Thoracic aorta (tissue), 2 donors: ENCODE measurements around the gene CDYL. TPM values are rescaled to one million over a fixed set of nuclear protein-coding genes. Genes with fewer than 3 reads are reported as not detected.
"Not testable (repeated sequence)": the region's sequence is repeated elsewhere in the genome, so short reads cannot be mapped to it uniquely, and the experiment has no call there.

Source experiments
- ATAC-seq: fragments of 150-250 bp; one replicate; pipeline ENCODE4 v1.8.0; 2017; ENCODE audit warnings: low read depth; ENCODE audit not compliant: insufficient number of reproducible peaks, low FRiP score
- DNase-seq: peaks from one replicate; pipeline ENCODE4 v3.0.0-alpha.2; 2020; ENCODE audit warnings: low spot score
- H3K27ac ChIP-seq, 2 donors: fragments of 200-600 bp; sonication (generic); 1 replicate in 1 of 2; 2 replicates in 1 of 2; pipeline ENCODE4 v1.5.1; 2016; ENCODE audit warnings: mild to moderate bottlenecking in 2 of 2, moderate library complexity in 2 of 2
- H3K27me3 ChIP-seq: fragments of 200-600 bp; sonication (generic); replicated peaks from 2 replicates; pipeline ENCODE4 v1.6.0; 2016; ENCODE audit warnings: mild to moderate bottlenecking; ENCODE audit not compliant: insufficient read depth
- H3K36me3 ChIP-seq: fragments of 200-600 bp; sonication (generic); one replicate; pipeline ENCODE4 v1.5.1; 2016
- H3K4me1 ChIP-seq, 2 donors: fragments of 200-600 bp; sonication (generic); 1 replicate in 1 of 2; 2 replicates in 1 of 2; pipeline versions ENCODE4 v1.5.1 to v1.6.0; 2016; ENCODE audit warnings: low read depth in 2 of 2, mild to moderate bottlenecking in 1 of 2; ENCODE audit not compliant: control insufficient read depth in 1 of 2
- H3K4me3 ChIP-seq: fragments of 200-600 bp; sonication (generic); 2 replicates; pipeline ENCODE4 v1.5.1; 2016; ENCODE audit warnings: mild to moderate bottlenecking
- H3K9me3 ChIP-seq: fragments of 200-600 bp; sonication (generic); 2 replicates; pipeline ENCODE4 v1.5.1; 2016
- total RNA-seq, 2 donors: library from RNA; depleted of rRNA; stranded (reverse); fragments of >200 nt; gene quantifications; one replicate each; pipeline versions ENCODE4 v1.1.0 to v1.2.3, GENCODE V29; 2016
- TF ChIP-seq, protein P1 (sequence below): fragments of 200-600 bp; sonication (generic); IDR thresholded peaks from one replicate; pipeline ENCODE4 v1.5.1; 2019; ENCODE audit warnings: antibody characterized with exemption

Gene CDYL
- total RNA-seq, 2 donors from 2014 or later: 22.7 to 38.2 TPM

- Histone ChIP-seq H3K27me3 (no peaks in the 10 kb centered on the region), H3K36me3 (no peaks in the 10 kb centered on the region)
- no peak for DNase-seq
Observed at GRCh38 chr6:4849226-4850022, 73.2 kb downstream of the CDYL start.

GRCh38 chr6:4851035-4851434, 74.8 kb downstream of the CDYL start:
- Histone ChIP-seq H3K9me3 (no peaks in the 10 kb centered on the region), H3K4me1 (peaks cover 10 to 22% of the 10 kb centered on the region in 2 donors), H3K27ac (no peak overlapping the region), H3K4me3 (no peak overlapping the region), H3K27me3 (no peaks in the 10 kb centered on the region), H3K36me3 (no peaks in the 10 kb centered on the region)
- TF ChIP-seq, protein P1, sequence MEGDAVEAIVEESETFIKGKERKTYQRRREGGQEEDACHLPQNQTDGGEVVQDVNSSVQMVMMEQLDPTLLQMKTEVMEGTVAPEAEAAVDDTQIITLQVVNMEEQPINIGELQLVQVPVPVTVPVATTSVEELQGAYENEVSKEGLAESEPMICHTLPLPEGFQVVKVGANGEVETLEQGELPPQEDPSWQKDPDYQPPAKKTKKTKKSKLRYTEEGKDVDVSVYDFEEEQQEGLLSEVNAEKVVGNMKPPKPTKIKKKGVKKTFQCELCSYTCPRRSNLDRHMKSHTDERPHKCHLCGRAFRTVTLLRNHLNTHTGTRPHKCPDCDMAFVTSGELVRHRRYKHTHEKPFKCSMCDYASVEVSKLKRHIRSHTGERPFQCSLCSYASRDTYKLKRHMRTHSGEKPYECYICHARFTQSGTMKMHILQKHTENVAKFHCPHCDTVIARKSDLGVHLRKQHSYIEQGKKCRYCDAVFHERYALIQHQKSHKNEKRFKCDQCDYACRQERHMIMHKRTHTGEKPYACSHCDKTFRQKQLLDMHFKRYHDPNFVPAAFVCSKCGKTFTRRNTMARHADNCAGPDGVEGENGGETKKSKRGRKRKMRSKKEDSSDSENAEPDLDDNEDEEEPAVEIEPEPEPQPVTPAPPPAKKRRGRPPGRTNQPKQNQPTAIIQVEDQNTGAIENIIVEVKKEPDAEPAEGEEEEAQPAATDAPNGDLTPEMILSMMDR: no peak
- DNase-seq (no peak), ATAC-seq (no peak)

More at GRCh38 chr6:4849226-4850022, 73.2 kb downstream of the CDYL start:
- ATAC-seq: no peak
- Histone ChIP-seq H3K9me3 (peaks cover 7% of the 10 kb centered on the region), H3K4me3 (no peak overlapping the region), H3K27ac (no peak overlapping the region), H3K4me1 (peaks cover 10 to 22% of the 10 kb centered on the region in 2 donors)
- TF ChIP-seq, protein P1: no peak

DNA sequence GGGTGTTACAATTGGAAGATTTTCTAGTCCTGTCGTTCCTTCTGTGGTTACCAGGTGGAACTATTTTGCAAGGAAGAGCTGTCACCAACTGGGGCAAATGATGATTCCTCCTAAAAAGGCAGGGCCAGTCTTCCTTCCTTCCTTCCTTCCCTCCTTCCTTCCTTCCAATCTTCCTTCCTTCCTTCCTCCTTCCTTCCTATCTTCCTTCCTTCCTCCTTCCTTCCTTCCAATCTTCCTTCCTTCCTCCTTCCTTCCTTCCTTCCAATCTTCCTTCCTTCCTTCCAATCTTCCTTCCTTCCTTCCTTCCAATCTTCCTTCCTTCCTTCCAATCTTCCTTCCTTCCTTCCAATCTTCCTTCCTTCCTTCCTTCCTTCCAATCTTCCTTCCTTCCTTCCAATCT, 76.0 kb downstream of the CDYL start:
- H3K27me3 ChIP-seq, H3K9me3 ChIP-seq, H3K4me3 ChIP-seq, DNase-seq, H3K36me3 ChIP-seq, ATAC-seq, H3K27ac ChIP-seq: not testable (repeated sequence)
- peaks cover 10 to 22% of the 10 kb centered on the region in 2 donors for H3K4me1 ChIP-seq

GRCh38 chr6:4852938-4853337, 76.7 kb downstream of the CDYL start:
- H3K9me3 ChIP-seq: no peaks in the 10 kb centered on the region
- DNase-seq (no peak), ATAC-seq (no peak)
- no peak overlapping the region for H3K4me3 ChIP-seq
- TF ChIP-seq, protein P1: no peak
- H3K27me3 ChIP-seq: no peaks in the 10 kb centered on the region
- H3K36me3 ChIP-seq: no peaks in the 10 kb centered on the region
- peaks cover 10 to 17% of the 10 kb centered on the region in 2 donors for H3K4me1 ChIP-seq
- no peak overlapping the region for H3K27ac ChIP-seq

GRCh38 chr6:4853349-4853748, 77.1 kb downstream of the CDYL start:
- no peaks in the 10 kb centered on the region for H3K36me3 ChIP-seq
- TF ChIP-seq, protein P1: no peak
- DNase-seq (no peak), ATAC-seq (no peak)
- H3K27ac ChIP-seq: no peak overlapping the region
- no peaks in the 10 kb centered on the region for H3K9me3 ChIP-seq
- H3K27me3 ChIP-seq: no peaks in the 10 kb centered on the region
- peaks cover 9 to 13% of the 10 kb centered on the region in 2 donors for H3K4me1 ChIP-seq
- no peak overlapping the region for H3K4me3 ChIP-seq
